ENCODE data around the gene VOPP1. TPM values are rescaled to one million over a fixed set of nuclear protein-coding genes. Genes with fewer than 3 reads are reported as not detected.

The VOPP1 gene
- total RNA-seq, 6 experiments from 2014 or later: 15.8 to 30.3 (median 23.2) TPM

- 10% methylated on average over 2 of the region's 14 CpGs for WGBS (ENCODE audit: insufficient coverage, low coverage, low lambda C conversion rate, missing lambda C conversion rate)
- intact Hi-C loops (cut with DNase I): loop anchor here in 1 of 2 donors (5.0 kb wide), 1 partner anchor 316 kb away; no protein-coding TSS in a partner anchor
- ATAC-seq: peak; percentile 58 to 73 (median 66)
Observed at GRCh38 chr7:55593515-55594318, 21.4 kb upstream of the VOPP1 start.

GRCh38 chr7:55593172-55593514, 20.8 kb upstream of the VOPP1 start:
- Histone ChIP-seq H3K27ac (no peak overlapping the region), H3K9me3 (no peaks in the 10 kb centered on the region), H3K27me3 (no peaks in the 10 kb centered on the region), H3K4me1 (no peaks in the 10 kb centered on the region), H3K4me3 (no peak overlapping the region), H3K36me3 (no peaks in the 10 kb centered on the region)
- intact Hi-C loops (cut with DNase I): loop anchor here in 1 of 2 donors (5.0 kb wide), 1 partner anchor 316 kb away; no protein-coding TSS in a partner anchor
- 33% methylated on average over 3 of the region's 4 CpGs for WGBS (ENCODE audit: insufficient coverage, low coverage, low lambda C conversion rate, missing lambda C conversion rate)
- no peak for DNase-seq
- no peak for TF ChIP-seq POLR2A (IDR thresholded peaks at IDR 0.05)
- no peak for TF ChIP-seq CTCF (IDR thresholded peaks at IDR 0.05)
- ATAC-seq: peak in 1 of 4 donors; percentile 6

More at GRCh38 chr7:55593515-55594318, 21.4 kb upstream of the VOPP1 start:
- Histone ChIP-seq H3K4me3 (no peak overlapping the region), H3K9me3 (no peaks in the 10 kb centered on the region), H3K4me1 (no peaks in the 10 kb centered on the region), H3K36me3 (no peaks in the 10 kb centered on the region), H3K27me3 (no peaks in the 10 kb centered on the region), H3K27ac (no peak overlapping the region)
- TF ChIP-seq CTCF (IDR thresholded peaks at IDR 0.05) (peak; percentile 52 to 72 (median 66)), POLR2A (IDR thresholded peaks at IDR 0.05) (no peak)
- peak; percentile 60 to 70 (median 67) for DNase-seq

- no CpG with 5 or more reads among the region's 1 CpG for WGBS (ENCODE audit: insufficient coverage, low coverage, low lambda C conversion rate, missing lambda C conversion rate)
- Histone ChIP-seq H3K9me3 (no peaks in the 10 kb centered on the region), H3K4me3 (no peak overlapping the region), H3K36me3 (no peaks in the 10 kb centered on the region), H3K27me3 (no peaks in the 10 kb centered on the region), H3K27ac (no peak overlapping the region), H3K4me1 (no peaks in the 10 kb centered on the region)
- DNase-seq (no peak), ATAC-seq (no peak)
- intact Hi-C loops (cut with DNase I): loop anchor here in 1 of 2 donors (5.0 kb wide), 1 partner anchor 315 kb away; no protein-coding TSS in a partner anchor
- no peak for TF ChIP-seq CTCF (IDR thresholded peaks at IDR 0.05)
- TF ChIP-seq POLR2A (IDR thresholded peaks at IDR 0.05): no peak
Observed at GRCh38 chr7:55592492-55592891, 20.2 kb upstream of the VOPP1 start.

GRCh38 chr7:55591282-55591931, 19.1 kb upstream of the VOPP1 start:
- WGBS (ENCODE audit: insufficient coverage, low coverage, low lambda C conversion rate, missing lambda C conversion rate): 33% methylated on average over 2 of the region's 3 CpGs
- no peaks in the 10 kb centered on the region for H3K9me3 ChIP-seq
- no peak overlapping the region for H3K27ac ChIP-seq

More at GRCh38 chr7:55591282-55591931, 19.1 kb upstream of the VOPP1 start:
- Histone ChIP-seq H3K36me3 (no peaks in the 10 kb centered on the region), H3K27me3 (no peaks in the 10 kb centered on the region), H3K4me3 (no peak overlapping the region), H3K4me1 (no peaks in the 10 kb centered on the region)
- no peak for DNase-seq
- intact Hi-C loops (cut with DNase I): loop anchor here in 1 of 2 donors (5.0 kb wide), 1 partner anchor 314 kb away; no protein-coding TSS in a partner anchor
- ATAC-seq: no peak
- TF ChIP-seq POLR2A (IDR thresholded peaks at IDR 0.05): no peak
- TF ChIP-seq CTCF (IDR thresholded peaks at IDR 0.05): no peak

All from right lobe of liver (tissue), 6 donors.